Measurements from ENCODE around the gene BSN. TPM values are rescaled to one million over a fixed set of nuclear protein-coding genes. Genes with fewer than 3 reads are reported as not detected.

The BSN gene
- total and polyA plus RNA-seq, 2 of the 4 experiments (the other 2 are of a cell fraction): under 0.01 to 0.03 TPM

DNA sequence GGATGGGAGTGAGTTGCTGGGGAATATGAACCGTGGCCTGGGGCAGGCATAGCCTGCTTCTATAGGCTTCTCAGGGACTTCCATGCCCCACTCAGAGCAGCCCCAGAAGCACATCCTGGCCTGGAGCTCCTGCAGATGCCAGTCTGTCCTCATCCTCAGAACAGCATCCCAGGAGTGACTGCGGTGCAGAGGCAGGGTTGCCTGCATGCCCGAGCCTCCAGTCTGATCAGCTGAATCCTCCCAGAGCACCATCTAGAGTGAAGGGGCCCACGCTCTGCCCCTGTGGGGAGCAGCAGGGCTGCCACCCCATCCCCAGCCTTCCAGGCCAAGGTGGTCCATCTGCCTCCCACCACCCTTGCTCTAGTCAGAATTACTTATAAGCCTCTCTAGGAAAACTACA lies 75.2 kb downstream of the BSN start:
- intact Hi-C loops (cut with micrococcal nuclease) (no loop called here), in situ Hi-C loops (cut with MboI; ENCODE audit: low sequenced_read_pairs) (no loop called here), dilution Hi-C loops (cut with HindIII; ENCODE audit: low sequenced_read_pairs, unreplicated experiment) (no loop called here)
- no peak overlapping the region for H3K4me2 ChIP-seq (ENCODE audit: low read depth, low read length)
- no peak overlapping the region for H2BK15ac ChIP-seq (ENCODE audit: low read depth, low read length)
- H3K36me3 ChIP-seq (ENCODE audit: control insufficient read depth, insufficient read depth, low read length): no peaks in the 10 kb centered on the region
- no peaks in the 10 kb centered on the region for H4K20me1 ChIP-seq (ENCODE audit: insufficient read depth, low read length)
- H4K8ac ChIP-seq (ENCODE audit: low read depth in 2 of 2, low read length in 2 of 2): no peak overlapping the region
- no peaks in the 10 kb centered on the region for H3K9me1 ChIP-seq (ENCODE audit: insufficient read depth, low read length)
- ATAC-seq (ENCODE audit: low read depth) (no peak), DNase-seq (no peak)
- H4K91ac ChIP-seq (ENCODE audit: insufficient read depth, low read depth, low read length): no peak overlapping the region
- no peak overlapping the region for H2BK20ac ChIP-seq (ENCODE audit: low read depth, low read length)
- H3K9ac ChIP-seq (ENCODE audit: low read depth, low read length): no peak overlapping the region
- H3K27ac ChIP-seq (ENCODE audit: insufficient read depth, low read length): no peak overlapping the region
- H3K79me1 ChIP-seq (ENCODE audit: low read depth in 1 of 2, low read length in 2 of 2): no peaks in the 10 kb centered on the region
- no CpG with 5 or more reads among the region's 4 CpGs for WGBS, 2 experiments (ENCODE audit: extremely low coverage in 2 of 2, insufficient read length in 1 of 2)
- BruUV-seq (replicated peaks): no TSS peak
- no peak overlapping the region for H2AFZ ChIP-seq (replicated peaks; ENCODE audit: low read length, poor library complexity)
- H3K18ac ChIP-seq (ENCODE audit: low read depth, low read length): no peak overlapping the region
- no peak overlapping the region for H2BK120ac ChIP-seq (ENCODE audit: low read depth, low read length)
- H3K4me1 ChIP-seq (ENCODE audit: control insufficient read depth, insufficient read depth, low read length): no peaks in the 10 kb centered on the region
- no peak overlapping the region for H3K23ac ChIP-seq (ENCODE audit: low read depth, low read length)
- peaks cover 45% of the 10 kb centered on the region for H3K27me3 ChIP-seq (ENCODE audit: control insufficient read depth, insufficient read depth, low read length)
- H3K14ac ChIP-seq (replicated peaks; ENCODE audit: low read depth, low read length): no peak overlapping the region
- H4K5ac ChIP-seq (ENCODE audit: low read depth, low read length): no peak overlapping the region
- CTCF ChIA-PET: no interaction called here
- POLR2A ChIA-PET (ENCODE audit: unreplicated experiment): no interaction called here
- H2AK9ac ChIP-seq (replicated peaks; ENCODE audit: low read depth, low read length, poor library complexity): no peak overlapping the region
- no peak overlapping the region for H3K4me3 ChIP-seq (ENCODE audit: insufficient read depth, low read depth, low read length)
- no peak overlapping the region for H2AK5ac ChIP-seq (ENCODE audit: low read depth, low read length)
- no peak overlapping the region for H3K56ac ChIP-seq (ENCODE audit: extremely low read depth, insufficient read depth, low read length)
- TF ChIP-seq MAFK (IDR thresholded peaks at IDR 0.05; ENCODE audit: low read depth, low read length): no peak
- no peak for TF ChIP-seq RCOR1 (IDR thresholded peaks at IDR 0.05; ENCODE audit: insufficient replicate concordance, low read length)
- no peak for TF ChIP-seq USF2 (IDR thresholded peaks at IDR 0.05; ENCODE audit: low read depth, low read length)
- TF ChIP-seq SMC3 (IDR thresholded peaks at IDR 0.05; ENCODE audit: low read depth, low read length): no peak
- no peak for TF ChIP-seq FOS (IDR thresholded peaks at IDR 0.05; ENCODE audit: low read depth, low read length)
- no peak for TF ChIP-seq MXI1 (IDR thresholded peaks at IDR 0.05; ENCODE audit: borderline replicate concordance, low read depth, low read length)
- TF ChIP-seq BHLHE40 (IDR thresholded peaks at IDR 0.05; ENCODE audit: low read depth, low read length): no peak
- no peak for TF ChIP-seq MAZ (IDR thresholded peaks at IDR 0.05; ENCODE audit: borderline replicate concordance, low read depth, low read length)
- H3K4ac ChIP-seq (ENCODE audit: low read depth, low read length): no peak overlapping the region
- peaks cover 2% of the 10 kb centered on the region; the same call in 1 of the 2 replicates for H3K9me3 ChIP-seq (ENCODE audit: control insufficient read depth, insufficient read depth, low read length)
- H2BK5ac ChIP-seq (ENCODE audit: low read depth, low read length, poor library complexity, severe bottlenecking): no peak overlapping the region

Data from IMR-90 (cell line).